ENCODE data around the gene RPS8.
"Not testable (repeated sequence)": the region's sequence is repeated elsewhere in the genome, so short reads cannot be mapped to it uniquely, and the experiment has no call there.

RPS8 gene

GRCh38 chr1:44783697-44784093, 8.4 kb downstream of the RPS8 start:
- DNase-seq, result no peak

DNA sequence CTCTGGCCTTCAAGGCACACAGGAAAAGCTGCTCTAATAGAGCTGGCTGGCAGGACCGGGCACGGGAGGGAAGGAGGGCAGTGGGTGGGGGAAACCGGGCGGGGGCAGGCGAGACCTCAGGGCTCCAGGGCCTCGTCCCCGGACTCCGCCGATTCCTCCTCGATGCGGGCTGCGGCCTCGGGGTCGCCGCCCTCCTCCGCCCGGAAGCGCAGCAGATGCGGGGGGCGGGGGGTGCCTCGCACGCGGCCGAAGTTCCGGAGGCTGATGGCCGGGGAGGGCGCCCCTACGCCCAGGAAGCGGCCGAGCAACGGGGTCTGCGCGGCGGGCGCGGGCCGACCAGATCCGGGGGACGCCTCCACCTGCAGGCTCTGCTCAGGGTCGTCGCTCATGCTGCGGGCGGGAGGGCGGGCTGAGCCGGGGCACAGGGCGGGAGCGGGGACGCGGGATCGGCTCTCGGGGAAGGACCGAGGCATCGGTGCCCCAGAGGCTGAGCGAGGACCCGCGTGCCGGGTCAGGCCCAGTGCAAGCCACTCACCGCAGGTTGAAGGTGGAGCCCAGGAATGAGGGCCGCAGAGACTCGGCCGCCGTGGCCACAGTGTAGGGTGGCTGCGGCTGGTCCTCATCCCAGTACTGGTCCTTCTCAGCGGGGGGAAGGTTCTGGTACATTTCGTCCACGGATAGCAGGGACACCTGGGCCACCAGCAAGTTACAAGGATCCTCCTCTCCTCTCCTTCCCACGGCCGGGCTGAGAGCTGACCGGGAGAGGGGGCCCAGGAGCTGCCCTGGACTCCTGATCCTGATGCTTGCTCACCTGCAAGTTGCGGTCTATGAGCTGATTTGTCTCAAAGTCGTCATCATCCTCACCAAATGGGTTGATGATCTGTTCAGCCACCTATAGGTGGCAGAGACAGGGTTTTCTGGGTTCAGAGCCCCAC, 9.0 kb downstream of the RPS8 start:
- no peak for DNase-seq

GRCh38 chr1:44785029-44785380, 9.7 kb downstream of the RPS8 start:
- no peak for DNase-seq

DNA sequence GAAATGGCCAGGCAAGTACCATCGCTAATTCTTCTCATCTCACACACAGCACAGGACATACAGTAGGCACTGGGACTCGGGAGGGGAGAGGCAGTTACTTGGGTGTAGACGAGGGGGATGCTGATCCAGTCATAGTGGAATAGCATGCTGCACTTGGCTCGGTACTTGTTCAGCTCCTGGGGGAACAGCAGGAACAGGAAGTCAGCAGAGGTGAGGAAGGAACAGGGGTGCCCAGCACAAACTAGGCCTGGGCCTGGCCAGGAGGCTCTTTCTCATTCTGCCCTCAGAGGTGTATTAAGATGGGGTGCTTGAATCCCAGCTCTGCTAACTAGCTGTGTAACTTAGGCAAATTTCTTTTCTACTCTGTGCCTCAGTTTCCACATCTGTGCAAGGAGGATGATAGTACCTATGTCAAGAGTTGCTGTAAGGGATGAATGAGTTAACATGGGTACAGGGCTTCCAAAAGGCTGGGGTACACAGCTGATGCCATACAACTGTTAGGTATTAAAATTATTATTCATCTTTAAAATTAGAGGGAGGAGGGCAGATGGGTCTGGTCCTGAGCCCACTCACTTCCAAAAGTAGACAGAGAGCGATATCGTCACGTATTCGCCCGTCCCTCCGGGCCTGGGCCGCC, 10.3 kb downstream of the RPS8 start:
- no peak for DNase-seq

GRCh38 chr1:44786138-44786840, 10.9 kb downstream of the RPS8 start:
- no peak for DNase-seq

GRCh38 chr1:44786841-44787426, 11.6 kb downstream of the RPS8 start:
- no peak for DNase-seq

DNA sequence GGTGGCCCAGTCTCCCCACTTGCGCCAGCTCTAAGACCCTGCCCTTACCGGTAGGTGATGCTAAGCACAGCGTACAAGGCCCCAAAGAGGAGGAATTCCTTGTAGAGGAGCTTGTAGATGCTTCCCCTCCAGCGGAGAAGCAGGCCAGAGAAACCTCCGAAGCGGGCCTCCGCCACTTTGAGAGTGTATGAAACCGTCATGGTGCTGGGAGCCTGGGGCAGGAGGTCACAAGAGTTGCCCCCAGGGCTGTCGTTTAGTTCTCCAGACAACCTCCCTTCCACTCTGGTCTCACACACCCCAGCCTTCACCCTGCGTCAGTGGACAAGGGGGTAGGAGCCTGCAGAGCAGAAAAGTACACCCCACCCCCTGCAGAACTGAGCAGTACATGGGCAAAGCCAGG, 12.2 kb downstream of the RPS8 start:
- no peak for DNase-seq

DNA sequence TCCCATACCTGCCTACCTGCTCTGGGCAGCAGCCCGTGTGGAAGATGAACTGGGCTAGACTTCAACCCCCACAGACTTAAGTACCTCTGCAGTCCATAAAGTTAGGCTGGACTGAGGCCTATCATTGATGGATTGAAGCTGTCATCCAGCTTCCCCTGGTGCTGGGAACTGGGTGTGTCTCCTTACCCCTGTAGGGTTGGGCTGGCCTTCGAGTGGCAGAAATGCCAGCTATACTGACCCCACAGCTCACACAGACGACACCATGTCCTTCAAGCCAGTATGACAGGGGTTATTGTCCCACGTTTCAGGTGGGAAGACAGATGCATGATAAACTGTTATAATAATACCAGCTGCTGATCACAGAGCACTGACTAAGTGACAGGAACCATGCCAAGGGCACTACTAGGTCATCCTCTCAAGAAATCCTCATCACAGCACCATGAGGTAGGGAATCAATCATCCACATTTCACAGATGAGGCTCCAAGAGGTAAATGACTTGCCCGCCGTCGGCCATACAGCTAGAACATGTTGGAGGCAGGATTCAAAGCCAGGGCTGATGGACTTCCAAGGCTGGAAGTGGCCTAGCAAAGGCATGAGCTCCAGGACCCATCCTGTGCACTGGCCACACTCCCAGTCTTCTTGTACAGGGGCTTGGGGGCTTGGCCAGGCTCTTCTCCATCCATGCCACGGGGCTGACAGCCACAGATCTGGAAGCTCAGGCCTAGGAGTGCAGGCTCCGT, 12.9 kb downstream of the RPS8 start, which contains the start of gene BEST4:
TSS of gene BEST4 (minus strand) at position 51 of the 741 bp plus-strand sequence. CDS start 465 bp downstream, outside the sequence.
- no peak for DNase-seq

GRCh38 chr1:44790968-44791801, 15.8 kb downstream of the RPS8 start:
- no peak for DNase-seq

DNA sequence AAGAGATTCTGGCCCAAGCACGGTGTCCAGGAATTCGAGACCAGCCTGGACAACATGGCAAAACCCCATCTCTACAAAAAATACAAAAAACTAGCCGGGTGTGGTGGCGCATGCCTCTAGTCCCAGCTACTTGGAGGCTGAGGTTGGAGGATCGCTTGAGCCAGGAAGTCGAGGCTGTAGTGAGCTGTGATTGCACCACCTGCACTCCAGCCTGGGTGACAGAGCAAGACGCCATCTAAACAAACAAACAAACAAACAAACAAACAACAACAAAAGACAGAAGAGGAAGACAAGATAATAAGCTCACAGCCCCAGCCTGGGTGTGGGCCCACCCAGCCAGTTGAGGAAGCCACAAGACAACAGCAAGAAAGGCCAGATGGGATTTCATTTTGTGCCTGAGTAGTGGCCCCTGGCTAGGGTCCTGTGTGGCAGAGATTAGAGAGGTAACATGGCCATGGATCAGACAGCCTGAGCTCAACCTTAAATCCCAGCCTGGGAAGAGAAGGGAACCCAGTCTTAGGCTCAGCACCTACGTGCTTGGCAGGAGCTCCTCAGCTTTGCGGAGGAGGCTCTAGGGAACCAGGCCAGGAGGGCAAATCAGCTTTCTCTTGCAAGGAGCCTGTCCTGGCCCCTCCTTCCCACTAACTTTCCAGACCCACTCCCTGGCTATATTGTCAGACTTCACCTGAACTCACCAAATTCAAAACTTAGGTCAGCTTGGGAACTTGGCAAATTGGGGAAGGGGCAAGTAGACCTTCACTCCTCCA, 17.6 kb downstream of the RPS8 start:
- no peak for DNase-seq

- not testable (repeated sequence) for DNase-seq
Measured at GRCh38 chr1:44797886-44798285, 22.5 kb downstream of the RPS8 start.

- no peak for DNase-seq
Measured at GRCh38 chr1:44798481-44799365, 23.4 kb downstream of the RPS8 start.

GRCh38 chr1:44799770-44800584, 24.6 kb downstream of the RPS8 start, which contains the start of gene PLK3:
PLK3 (plus strand) TSS chr1:44800377; CDS start chr1:44800464, 87 bp downstream.
- peak; percentile 93 for DNase-seq

GRCh38 chr1:44801491-44802305, 26.4 kb downstream of the RPS8 start:
- no peak for DNase-seq

DNA sequence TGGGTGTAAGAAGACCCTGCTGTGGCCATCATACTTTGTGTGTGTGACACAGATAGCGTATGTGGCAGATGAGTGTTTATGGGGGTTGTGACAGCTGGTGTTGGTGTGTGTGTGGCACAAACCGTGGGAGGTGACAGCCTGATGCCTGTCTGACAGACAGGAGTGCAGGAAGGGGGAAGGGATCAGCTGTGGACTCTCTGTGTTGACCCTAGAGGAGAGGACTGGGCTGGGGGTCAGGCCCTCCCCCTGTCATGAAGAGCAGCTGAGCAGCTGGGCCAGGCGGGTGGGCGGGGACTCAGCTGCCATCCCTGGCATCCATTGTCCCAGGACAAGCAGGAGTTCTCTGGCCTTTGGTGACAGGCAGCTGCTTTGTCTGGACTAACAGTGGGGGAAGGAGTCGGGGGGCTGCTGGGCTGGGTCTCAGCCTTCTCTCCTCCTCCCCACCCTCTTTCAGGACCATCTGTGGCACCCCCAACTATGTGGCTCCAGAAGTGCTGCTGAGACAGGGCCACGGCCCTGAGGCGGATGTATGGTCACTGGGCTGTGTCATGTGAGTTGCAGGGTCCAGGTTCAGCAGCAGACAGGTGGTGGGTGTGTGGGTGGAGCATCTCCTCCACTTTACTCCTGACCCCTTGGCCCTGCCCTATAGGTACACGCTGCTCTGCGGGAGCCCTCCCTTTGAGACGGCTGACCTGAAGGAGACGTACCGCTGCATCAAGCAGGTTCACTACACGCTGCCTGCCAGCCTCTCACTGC, 27.1 kb downstream of the RPS8 start:
- no peak for DNase-seq

GRCh38 chr1:44803062-44803311, 27.6 kb downstream of the RPS8 start:
- DNase-seq, result no peak
